ENCODE measurements around the gene EPHB1.
A peak's percentile ranks its signal among the peaks of the same experiment; 100 is the strongest.

Gene EPHB1

DNA sequence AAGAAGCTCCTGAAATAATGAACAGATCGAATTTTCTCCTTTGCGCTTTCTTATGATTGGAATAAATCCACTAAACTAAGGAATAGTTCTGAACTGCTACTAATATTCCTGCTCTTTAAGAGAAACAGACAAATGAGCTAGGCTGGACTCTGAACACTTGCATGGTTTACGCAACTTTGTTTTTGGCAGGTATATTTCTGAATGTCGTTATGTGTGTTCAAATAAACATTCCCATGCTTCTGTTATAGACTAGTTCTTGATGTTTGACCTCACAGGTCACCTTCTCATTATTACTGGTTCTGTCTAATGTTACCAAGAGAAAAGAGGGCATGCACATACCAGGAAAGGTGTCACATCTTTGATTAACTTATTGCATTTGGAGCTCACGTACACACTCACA, 418.2 kb downstream of the EPHB1 start:
- Histone ChIP-seq H3K27me3 (ENCODE audit: control insufficient read depth, insufficient read depth, low read length) (no peaks in the 10 kb centered on the region), H3K36me3 (ENCODE audit: control insufficient read depth, insufficient read depth, low read length) (no peaks in the 10 kb centered on the region), H3K9me3 (ENCODE audit: control insufficient read depth, insufficient read depth, low read length) (no peaks in the 10 kb centered on the region), H3K4me1 (ENCODE audit: control insufficient read depth, insufficient read depth, low read length) (peaks cover 8% of the 10 kb centered on the region), H3K4me3 (ENCODE audit: low read depth, low read length) (no peak overlapping the region), H3K9ac (ENCODE audit: low read depth, low read length) (no peak overlapping the region)

DNA sequence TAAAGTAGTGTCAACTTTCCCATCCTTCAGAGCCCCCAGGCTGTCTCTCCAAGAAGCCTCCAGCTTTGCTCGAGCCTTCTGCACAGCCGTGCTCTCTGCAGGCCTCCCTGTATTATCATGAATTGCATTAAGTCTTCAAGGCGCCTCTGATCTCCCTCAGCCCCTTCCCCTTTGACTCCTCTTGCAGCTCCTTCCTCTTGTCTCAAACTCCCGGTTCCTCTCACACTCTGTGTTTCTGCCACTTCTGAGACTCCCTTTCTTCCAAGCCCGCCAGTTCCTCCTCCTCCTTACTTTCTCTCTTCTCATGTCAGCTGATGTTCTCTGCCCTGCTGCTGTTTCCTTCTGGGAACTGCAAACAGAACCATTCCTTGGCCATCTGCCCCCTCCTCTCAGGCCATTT, 418.8 kb downstream of the EPHB1 start:
- no peaks in the 10 kb centered on the region for H3K27me3 ChIP-seq (ENCODE audit: control insufficient read depth, insufficient read depth, low read length)
- no peak overlapping the region for H3K4me3 ChIP-seq (ENCODE audit: low read depth, low read length)

GRCh38 chr3:135214400-135214799, 419.3 kb downstream of the EPHB1 start:
- Histone ChIP-seq H3K27me3 (ENCODE audit: control insufficient read depth, insufficient read depth, low read length) (no peaks in the 10 kb centered on the region), H3K36me3 (ENCODE audit: control insufficient read depth, insufficient read depth, low read length) (no peaks in the 10 kb centered on the region), H3K4me1 (ENCODE audit: control insufficient read depth, insufficient read depth, low read length) (peaks cover 15% of the 10 kb centered on the region), H3K9me3 (ENCODE audit: control insufficient read depth, insufficient read depth, low read length) (no peaks in the 10 kb centered on the region), H3K9ac (ENCODE audit: low read depth, low read length) (no peak overlapping the region), H3K4me3 (ENCODE audit: low read depth, low read length) (no peak overlapping the region)

More for the DNA sequence above, 418.8 kb downstream of the EPHB1 start:
- Histone ChIP-seq H3K4me1 (ENCODE audit: control insufficient read depth, insufficient read depth, low read length) (peaks cover 14% of the 10 kb centered on the region), H3K36me3 (ENCODE audit: control insufficient read depth, insufficient read depth, low read length) (no peaks in the 10 kb centered on the region), H3K9ac (ENCODE audit: low read depth, low read length) (no peak overlapping the region), H3K9me3 (ENCODE audit: control insufficient read depth, insufficient read depth, low read length) (no peaks in the 10 kb centered on the region)

- Histone ChIP-seq H3K4me1 (ENCODE audit: control insufficient read depth, insufficient read depth, low read length) (peaks cover 17% of the 10 kb centered on the region), H3K4me3 (ENCODE audit: low read depth, low read length) (no peak overlapping the region), H3K9ac (ENCODE audit: low read depth, low read length) (no peak overlapping the region), H3K27me3 (ENCODE audit: control insufficient read depth, insufficient read depth, low read length) (no peaks in the 10 kb centered on the region), H3K36me3 (ENCODE audit: control insufficient read depth, insufficient read depth, low read length) (no peaks in the 10 kb centered on the region), H3K9me3 (ENCODE audit: control insufficient read depth, insufficient read depth, low read length) (no peaks in the 10 kb centered on the region)
Measured at GRCh38 chr3:135215516-135215915, 420.5 kb downstream of the EPHB1 start.

- H3K9me3 ChIP-seq (ENCODE audit: control insufficient read depth, insufficient read depth, low read length), result no peaks in the 10 kb centered on the region
- H3K36me3 ChIP-seq (ENCODE audit: control insufficient read depth, insufficient read depth, low read length), result no peaks in the 10 kb centered on the region
- peak overlapping the region; percentile 1 for H3K4me3 ChIP-seq (ENCODE audit: low read depth, low read length)
- no peak overlapping the region for H3K9ac ChIP-seq (ENCODE audit: low read depth, low read length)
- no peaks in the 10 kb centered on the region for H3K27me3 ChIP-seq (ENCODE audit: control insufficient read depth, insufficient read depth, low read length)
- H3K4me1 ChIP-seq (ENCODE audit: control insufficient read depth, insufficient read depth, low read length), result peaks cover 17% of the 10 kb centered on the region
Measured at GRCh38 chr3:135216659-135217058, 421.6 kb downstream of the EPHB1 start.

DNA sequence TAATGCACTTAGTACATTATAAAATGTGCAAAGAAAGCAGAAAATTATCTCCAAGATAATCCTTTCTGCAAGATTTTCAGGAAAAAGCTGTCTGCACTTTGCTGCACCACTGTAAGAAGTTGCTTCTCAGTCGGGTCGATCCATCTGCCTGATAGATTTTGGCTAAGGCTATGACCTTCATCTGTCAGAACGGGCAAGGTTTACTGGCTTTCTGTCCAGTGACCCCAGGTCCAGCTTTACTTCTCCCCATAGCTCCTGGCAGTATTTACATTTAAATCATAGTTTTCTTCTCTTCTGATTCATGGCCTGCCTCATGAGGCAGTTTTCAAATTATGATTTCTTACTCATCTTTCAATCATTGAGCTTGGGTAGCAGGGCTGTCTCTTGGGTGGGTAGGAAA, 422.7 kb downstream of the EPHB1 start:
- H3K4me1 ChIP-seq (ENCODE audit: control insufficient read depth, insufficient read depth, low read length), result peaks cover 17% of the 10 kb centered on the region
- H3K36me3 ChIP-seq (ENCODE audit: control insufficient read depth, insufficient read depth, low read length), result no peaks in the 10 kb centered on the region
- H3K27me3 ChIP-seq (ENCODE audit: control insufficient read depth, insufficient read depth, low read length), result no peaks in the 10 kb centered on the region
- no peak overlapping the region for H3K4me3 ChIP-seq (ENCODE audit: low read depth, low read length)
- H3K9me3 ChIP-seq (ENCODE audit: control insufficient read depth, insufficient read depth, low read length), result no peaks in the 10 kb centered on the region
- H3K9ac ChIP-seq (ENCODE audit: low read depth, low read length), result no peak overlapping the region

DNA sequence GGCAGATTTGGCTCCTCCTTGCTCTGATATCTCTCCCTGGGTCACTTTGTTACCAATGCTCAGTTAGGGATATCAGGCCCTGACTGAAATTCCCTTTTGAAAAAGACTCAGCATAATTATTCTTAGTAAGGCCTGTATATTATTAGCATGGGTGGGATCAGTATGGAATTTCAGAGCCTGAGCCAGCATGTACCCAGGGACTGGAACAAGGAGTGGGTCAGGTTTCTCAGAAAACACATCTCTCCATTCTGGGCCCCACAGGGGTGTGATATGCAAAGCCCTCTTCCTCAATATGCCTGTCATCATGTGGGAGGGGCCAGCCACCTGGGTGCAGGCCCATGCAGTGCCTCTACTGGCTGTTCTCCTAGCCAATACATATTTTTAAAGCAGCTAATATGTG, 423.2 kb downstream of the EPHB1 start:
- H3K4me1 ChIP-seq (ENCODE audit: control insufficient read depth, insufficient read depth, low read length), result peaks cover 17% of the 10 kb centered on the region
- no peaks in the 10 kb centered on the region for H3K27me3 ChIP-seq (ENCODE audit: control insufficient read depth, insufficient read depth, low read length)

DNA sequence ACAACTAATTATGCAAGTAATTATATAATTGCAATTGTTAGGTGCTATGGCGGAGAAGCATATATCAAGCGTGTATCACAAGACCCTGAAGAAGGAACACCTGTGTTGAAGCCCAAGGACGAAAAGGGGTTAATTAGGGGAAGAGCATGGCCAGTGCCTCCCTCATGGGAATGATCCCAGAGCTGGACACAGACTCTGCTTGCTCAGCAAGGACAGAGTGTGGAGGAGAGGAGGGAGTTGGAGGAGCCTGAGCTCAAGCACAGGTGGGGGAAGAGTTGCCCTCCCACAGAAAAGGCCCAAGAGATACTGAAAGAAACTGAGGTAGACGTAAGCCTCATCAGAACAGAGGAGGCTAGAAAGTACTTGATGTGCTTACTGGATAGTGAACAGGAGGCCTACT, 423.7 kb downstream of the EPHB1 start:
- Histone ChIP-seq H3K36me3 (ENCODE audit: control insufficient read depth, insufficient read depth, low read length) (no peaks in the 10 kb centered on the region), H3K27me3 (ENCODE audit: control insufficient read depth, insufficient read depth, low read length) (no peaks in the 10 kb centered on the region), H3K9ac (ENCODE audit: low read depth, low read length) (no peak overlapping the region), H3K4me3 (ENCODE audit: low read depth, low read length) (no peak overlapping the region), H3K4me1 (ENCODE audit: control insufficient read depth, insufficient read depth, low read length) (peaks cover 17% of the 10 kb centered on the region), H3K9me3 (ENCODE audit: control insufficient read depth, insufficient read depth, low read length) (no peaks in the 10 kb centered on the region)

More for the DNA sequence above, 423.2 kb downstream of the EPHB1 start:
- Histone ChIP-seq H3K9me3 (ENCODE audit: control insufficient read depth, insufficient read depth, low read length) (no peaks in the 10 kb centered on the region), H3K9ac (ENCODE audit: low read depth, low read length) (no peak overlapping the region), H3K4me3 (ENCODE audit: low read depth, low read length) (no peak overlapping the region), H3K36me3 (ENCODE audit: control insufficient read depth, insufficient read depth, low read length) (no peaks in the 10 kb centered on the region)

- H3K9me3 ChIP-seq (ENCODE audit: control insufficient read depth, insufficient read depth, low read length), result no peaks in the 10 kb centered on the region
- no peak overlapping the region for H3K9ac ChIP-seq (ENCODE audit: low read depth, low read length)
- no peaks in the 10 kb centered on the region for H3K36me3 ChIP-seq (ENCODE audit: control insufficient read depth, insufficient read depth, low read length)
- no peak overlapping the region for H3K4me3 ChIP-seq (ENCODE audit: low read depth, low read length)
- H3K27me3 ChIP-seq (ENCODE audit: control insufficient read depth, insufficient read depth, low read length), result no peaks in the 10 kb centered on the region
- peaks cover 7% of the 10 kb centered on the region for H3K4me1 ChIP-seq (ENCODE audit: control insufficient read depth, insufficient read depth, low read length)
Measured at GRCh38 chr3:135224815-135225362, 429.8 kb downstream of the EPHB1 start.

- no peak overlapping the region for H3K9ac ChIP-seq (ENCODE audit: low read depth, low read length)
- H3K4me3 ChIP-seq (ENCODE audit: low read depth, low read length), result no peak overlapping the region
- no peaks in the 10 kb centered on the region for H3K27me3 ChIP-seq (ENCODE audit: control insufficient read depth, insufficient read depth, low read length)
- H3K4me1 ChIP-seq (ENCODE audit: control insufficient read depth, insufficient read depth, low read length), result peaks cover 10% of the 10 kb centered on the region
- no peaks in the 10 kb centered on the region for H3K9me3 ChIP-seq (ENCODE audit: control insufficient read depth, insufficient read depth, low read length)
- H3K36me3 ChIP-seq (ENCODE audit: control insufficient read depth, insufficient read depth, low read length), result no peaks in the 10 kb centered on the region
Measured at GRCh38 chr3:135226057-135226456, 431.0 kb downstream of the EPHB1 start.

DNA sequence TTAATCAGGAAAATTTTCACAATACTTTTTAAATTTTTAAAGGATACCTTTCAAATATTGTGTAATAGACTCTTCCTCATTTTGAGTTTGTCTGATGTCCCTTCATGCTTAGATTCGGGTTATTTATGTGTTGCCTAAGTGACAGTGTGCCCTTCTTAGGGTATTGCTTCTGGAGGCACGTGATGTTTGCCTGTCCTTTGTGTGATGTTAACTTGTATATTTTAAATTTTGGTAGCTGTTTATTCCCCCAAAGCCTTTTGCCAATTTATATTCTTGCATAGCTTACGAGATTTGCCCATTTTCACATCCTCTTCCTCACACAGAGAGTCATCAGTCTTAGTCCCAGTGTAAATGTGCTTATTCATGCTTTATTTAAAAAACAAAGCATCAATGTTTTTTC, 433.1 kb downstream of the EPHB1 start:
- peaks cover 1% of the 10 kb centered on the region for H3K36me3 ChIP-seq (ENCODE audit: control insufficient read depth, insufficient read depth, low read length)
- peaks cover 4% of the 10 kb centered on the region for H3K9me3 ChIP-seq (ENCODE audit: control insufficient read depth, insufficient read depth, low read length)
- H3K4me3 ChIP-seq (ENCODE audit: low read depth, low read length), result no peak overlapping the region
- peaks cover 20% of the 10 kb centered on the region for H3K4me1 ChIP-seq (ENCODE audit: control insufficient read depth, insufficient read depth, low read length)
- no peaks in the 10 kb centered on the region for H3K27me3 ChIP-seq (ENCODE audit: control insufficient read depth, insufficient read depth, low read length)
- H3K9ac ChIP-seq (ENCODE audit: low read depth, low read length), result no peak overlapping the region

GRCh38 chr3:135229018-135229495, 434.0 kb downstream of the EPHB1 start:
- H3K9ac ChIP-seq (ENCODE audit: low read depth, low read length), result no peak overlapping the region
- H3K9me3 ChIP-seq (ENCODE audit: control insufficient read depth, insufficient read depth, low read length), result peaks cover 9% of the 10 kb centered on the region
- H3K4me1 ChIP-seq (ENCODE audit: control insufficient read depth, insufficient read depth, low read length), result peaks cover 20% of the 10 kb centered on the region
- H3K4me3 ChIP-seq (ENCODE audit: low read depth, low read length), result no peak overlapping the region
- no peaks in the 10 kb centered on the region for H3K27me3 ChIP-seq (ENCODE audit: control insufficient read depth, insufficient read depth, low read length)
- peaks cover 4% of the 10 kb centered on the region for H3K36me3 ChIP-seq (ENCODE audit: control insufficient read depth, insufficient read depth, low read length)
